Thymus (tissue), 11 donors: Measurements from ENCODE around the gene SNX25. TPM values are rescaled to one million over a fixed set of nuclear protein-coding genes. Genes with fewer than 3 reads are reported as not detected.
"Not testable (repeated sequence)": the region's sequence is repeated elsewhere in the genome, so short reads cannot be mapped to it uniquely, and the experiment has no call there.

ENCODE experiments used
- DNase-seq, 9 donors: peaks; one replicate each; pipeline ENCODE4 v3.0.0-alpha.2; 2013; ENCODE audit warnings: low spot score in 9 of 9, low read depth in 6 of 9, missing footprints in 1 of 9
- H3K27ac ChIP-seq, 2 donors: one replicate each; pipeline ENCODE4 v1.5.1; 2013; ENCODE audit warnings: control low read depth in 1 of 2, low read depth in 1 of 2, low read length in 1 of 2, mild to moderate bottlenecking in 1 of 2, moderate library complexity in 1 of 2
- H3K27me3 ChIP-seq, 2 donors: one replicate each; pipeline ENCODE4 v1.5.1; 2013; ENCODE audit warnings: low read length in 1 of 2; ENCODE audit not compliant: control insufficient read depth in 2 of 2, insufficient read depth in 1 of 2
- H3K36me3 ChIP-seq, 2 donors: one replicate each; pipeline ENCODE4 v1.5.1; 2013; ENCODE audit warnings: low read length in 1 of 2, mild to moderate bottlenecking in 1 of 2, moderate library complexity in 1 of 2; ENCODE audit not compliant: control insufficient read depth in 2 of 2, insufficient read depth in 2 of 2
- H3K4me1 ChIP-seq, 2 donors: one replicate each; pipeline ENCODE4 v1.5.1; 2013; ENCODE audit warnings: low read length in 2 of 2; ENCODE audit not compliant: control insufficient read depth in 2 of 2, insufficient read depth in 2 of 2
- H3K4me3 ChIP-seq, 2 donors: one replicate each; pipeline ENCODE4 v1.5.1; 2013; ENCODE audit warnings: low read length in 2 of 2, control low read depth in 1 of 2, mild to moderate bottlenecking in 1 of 2
- H3K9me3 ChIP-seq, 2 donors: one replicate each; pipeline ENCODE4 v1.5.1; 2013; ENCODE audit warnings: low read length in 1 of 2, mild to moderate bottlenecking in 1 of 2; ENCODE audit not compliant: control insufficient read depth in 2 of 2, insufficient read depth in 1 of 2
- WGBS: extraction: QIAGEN DNeasy Blood & Tissue Kit; methylation state at CpG from one replicate; pipeline ENCODE4 v1.1.7; 2013; 5-methylcytosine and 5-hydroxymethylcytosine counted together
- polyA plus RNA-seq: library from polyadenylated mRNA; stranded (reverse); fragments of 200-250 nt; gene quantifications from one replicate; pipeline ENCODE4 v1.2.3, GENCODE V29; 2013
- total RNA-seq: library from RNA; stranded (reverse); fragments of 120-200 nt; gene quantifications from one replicate; pipeline ENCODE4 v1.2.4, GENCODE V29; 2013
- donor health status: healthy.

SNX25 gene
- total and polyA plus RNA-seq, 2 donors, result 7.9 to 8.5 TPM

DNA sequence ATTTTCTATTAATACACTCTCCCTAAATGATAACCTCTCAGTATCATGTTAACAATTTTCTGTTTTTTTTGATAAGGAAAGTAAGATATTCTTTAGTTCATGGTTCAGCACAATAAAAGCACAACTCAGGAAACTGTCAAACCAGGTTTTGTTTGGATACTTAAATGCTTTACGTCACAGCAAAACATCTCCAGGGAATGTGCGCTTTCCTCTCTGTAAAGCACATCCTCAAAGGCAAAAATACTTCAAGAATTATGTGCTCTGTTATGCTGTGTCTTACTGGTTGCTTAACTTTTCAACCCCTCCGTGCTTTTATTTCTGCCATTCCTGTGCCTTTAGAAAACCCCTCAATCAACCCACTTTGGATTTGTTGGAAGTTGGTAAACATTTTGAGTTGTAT is 27.8 kb downstream of the SNX25 start:
- WGBS, result 91% methylated on average over 3 of the region's 3 CpGs

DNA sequence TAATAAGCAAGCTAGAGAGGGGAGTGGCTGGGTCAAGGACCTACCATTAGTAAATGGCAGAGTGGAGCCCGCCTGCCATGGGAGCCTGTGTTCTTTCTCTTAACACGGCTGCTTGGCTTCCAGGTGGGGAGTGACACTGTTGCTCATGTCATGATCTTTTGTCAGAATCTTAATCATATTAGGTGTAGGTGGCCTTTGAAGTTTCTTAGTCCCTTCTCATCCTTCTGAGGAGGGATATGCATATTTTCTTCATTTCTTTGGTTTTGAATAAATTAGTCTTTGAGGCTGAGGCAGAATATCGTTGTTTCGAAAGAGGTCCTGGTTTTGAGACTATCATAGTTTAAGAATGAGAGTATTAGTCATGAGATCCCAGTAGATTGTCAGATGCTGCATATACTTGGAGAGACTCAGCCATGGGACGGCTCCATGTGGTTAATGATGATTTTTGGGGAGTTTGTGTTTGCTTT is 28.9 kb downstream of the SNX25 start:
- no peak overlapping the region for H3K4me3 ChIP-seq
- no peaks in the 10 kb centered on the region for H3K27me3 ChIP-seq
- H3K27ac ChIP-seq, result no peak overlapping the region
- no peaks in the 10 kb centered on the region for H3K36me3 ChIP-seq
- DNase-seq, result no peak
- no peaks in the 10 kb centered on the region for H3K4me1 ChIP-seq
- 96% methylated on average over 5 of the region's 5 CpGs for WGBS
- H3K9me3 ChIP-seq, result no peaks in the 10 kb centered on the region

More for the DNA sequence above, 27.8 kb downstream of the SNX25 start:
- no peak overlapping the region for H3K27ac ChIP-seq
- DNase-seq, result no peak
- no peaks in the 10 kb centered on the region for H3K4me1 ChIP-seq
- no peak overlapping the region for H3K4me3 ChIP-seq
- H3K27me3 ChIP-seq, result no peaks in the 10 kb centered on the region
- H3K36me3 ChIP-seq, result no peaks in the 10 kb centered on the region
- no peaks in the 10 kb centered on the region for H3K9me3 ChIP-seq

DNA sequence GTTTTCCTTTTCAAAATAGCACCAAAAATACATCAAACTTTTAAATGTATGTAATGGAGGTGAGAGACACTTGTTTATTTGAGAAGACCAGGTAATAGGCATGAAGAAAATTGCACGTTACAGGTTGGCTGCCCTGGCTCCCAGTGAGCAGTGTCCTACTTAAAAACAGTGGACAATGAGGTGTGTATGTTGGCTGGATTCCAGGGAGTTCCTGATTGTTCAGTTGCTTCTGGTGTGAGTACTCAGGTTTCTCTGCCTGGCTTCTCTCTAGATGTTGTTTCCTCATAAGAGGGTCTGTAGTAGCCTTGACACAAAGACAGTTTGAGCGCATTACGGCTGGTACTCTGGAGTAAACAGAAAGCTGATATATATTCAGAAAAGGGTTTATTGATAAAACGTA is 29.4 kb downstream of the SNX25 start:
- Histone ChIP-seq H3K4me3 (no peak overlapping the region), H3K27ac (no peak overlapping the region), H3K36me3 (no peaks in the 10 kb centered on the region), H3K27me3 (no peaks in the 10 kb centered on the region), H3K4me1 (no peaks in the 10 kb centered on the region), H3K9me3 (no peaks in the 10 kb centered on the region)
- WGBS, result 96% methylated on average over 4 of the region's 4 CpGs
- no peak for DNase-seq

DNA sequence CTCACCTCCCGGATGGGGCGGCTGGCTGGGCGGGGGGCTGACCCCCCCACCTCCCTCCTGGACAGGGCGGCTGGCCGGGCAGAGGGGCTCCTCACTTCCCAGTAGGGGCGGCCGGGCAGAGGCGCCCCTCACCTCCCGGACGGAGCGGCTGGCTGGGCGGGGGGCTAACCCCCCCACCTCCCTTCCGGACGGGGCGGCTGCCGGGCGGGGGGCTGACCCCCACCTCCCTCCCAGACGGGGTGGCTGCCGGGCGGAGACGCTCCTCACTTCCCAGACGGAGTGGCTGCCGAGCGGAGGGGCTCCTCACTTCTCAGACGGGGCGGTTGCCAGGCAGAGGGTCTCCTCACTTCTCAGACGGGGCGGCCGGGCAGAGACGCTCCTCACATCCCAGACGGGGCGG is 31.1 kb downstream of the SNX25 start:
- not testable (repeated sequence) for H3K36me3 ChIP-seq, H3K9me3 ChIP-seq, H3K27me3 ChIP-seq, H3K4me3 ChIP-seq, H3K4me1 ChIP-seq, H3K27ac ChIP-seq, DNase-seq
- 95% methylated on average over 31 of the region's 32 CpGs for WGBS

DNA sequence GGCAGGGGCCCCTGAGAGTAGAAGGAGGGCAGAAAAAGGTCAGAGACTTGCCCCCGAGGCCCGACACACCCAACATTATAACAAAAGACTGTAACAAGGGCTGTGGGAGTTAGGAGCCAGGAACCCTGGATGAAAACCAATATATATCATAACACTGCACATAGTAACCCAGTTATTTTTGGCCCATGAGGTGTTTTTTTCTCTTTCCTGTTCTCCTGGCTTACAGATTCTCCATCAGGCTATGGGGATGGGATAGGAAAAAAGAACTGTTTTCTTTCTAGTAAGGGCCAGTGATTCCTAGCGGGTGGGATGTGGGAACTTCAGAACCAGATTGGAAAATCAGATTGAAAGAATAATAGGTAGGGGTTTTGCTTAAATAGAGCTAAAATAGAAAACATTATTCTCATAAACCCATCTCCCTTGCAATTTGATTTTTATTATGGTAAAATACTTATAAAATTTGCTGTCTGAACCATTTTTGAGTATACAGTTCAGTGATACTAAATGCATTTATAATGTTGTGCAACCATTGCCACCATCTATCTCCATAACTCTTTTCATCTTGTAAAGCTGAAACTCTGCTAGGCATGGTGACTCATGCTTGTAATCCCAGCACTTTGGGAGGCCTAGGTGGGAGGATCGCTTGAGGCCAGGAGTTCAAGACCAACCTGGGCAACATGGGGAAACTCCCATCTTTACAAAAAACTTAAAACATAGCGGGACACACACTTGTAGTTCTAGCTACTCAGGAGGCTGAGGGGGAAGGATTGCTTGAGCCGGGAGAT is 33.5 kb downstream of the SNX25 start:
- no peak for DNase-seq
- no peak overlapping the region for H3K27ac ChIP-seq
- H3K36me3 ChIP-seq, result no peaks in the 10 kb centered on the region
- no peaks in the 10 kb centered on the region for H3K4me1 ChIP-seq
- 94% methylated on average over 6 of the region's 6 CpGs for WGBS
- H3K9me3 ChIP-seq, result no peaks in the 10 kb centered on the region
- no peaks in the 10 kb centered on the region for H3K27me3 ChIP-seq
- H3K4me3 ChIP-seq, result no peak overlapping the region

DNA sequence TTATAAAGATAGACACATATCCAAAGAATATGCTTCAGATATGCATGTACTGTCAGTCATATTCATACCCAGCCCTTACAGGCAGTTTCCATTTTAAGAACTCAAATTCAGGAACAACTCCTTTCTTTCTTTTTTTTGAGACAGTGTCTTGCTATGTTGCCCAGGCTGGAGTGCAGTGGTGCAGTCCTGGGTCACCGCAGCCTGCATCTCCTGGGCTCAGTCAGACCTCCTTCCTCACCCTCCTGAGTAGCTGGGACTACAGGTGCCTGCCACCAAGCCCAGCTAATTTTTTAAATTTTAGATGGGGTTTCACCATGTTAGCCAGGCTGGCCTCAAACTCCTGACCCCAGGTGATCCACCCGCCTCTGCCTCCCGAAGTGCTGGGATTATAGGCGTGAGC is 34.5 kb downstream of the SNX25 start:
- Histone ChIP-seq H3K36me3 (no peaks in the 10 kb centered on the region), H3K4me3 (no peak overlapping the region), H3K27me3 (no peaks in the 10 kb centered on the region), H3K27ac (no peak overlapping the region), H3K4me1 (no peaks in the 10 kb centered on the region), H3K9me3 (no peaks in the 10 kb centered on the region)
- DNase-seq, result no peak
- WGBS, result 98% methylated on average over 4 of the region's 4 CpGs

DNA sequence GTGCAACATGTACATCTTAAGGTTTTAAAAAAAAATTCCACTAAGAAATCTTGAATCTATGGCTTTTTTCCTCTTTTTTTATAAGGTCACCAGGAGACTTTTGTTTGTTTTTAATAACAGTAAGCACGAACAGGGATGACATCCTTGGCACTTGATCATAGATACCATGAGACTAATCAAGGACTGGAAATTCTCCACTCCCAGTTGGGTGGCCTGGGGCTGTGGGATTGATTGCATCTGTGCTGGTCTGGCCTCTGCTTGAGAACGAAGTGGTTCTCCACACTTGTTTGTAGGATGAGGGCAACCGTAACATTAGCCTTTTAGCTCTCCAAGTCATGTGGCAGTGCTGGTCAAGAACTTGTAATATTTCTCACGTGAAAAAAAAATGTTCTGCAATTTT is 35.4 kb downstream of the SNX25 start:
- Histone ChIP-seq H3K4me3 (no peak overlapping the region), H3K36me3 (no peaks in the 10 kb centered on the region), H3K9me3 (no peaks in the 10 kb centered on the region), H3K4me1 (no peaks in the 10 kb centered on the region), H3K27ac (no peak overlapping the region), H3K27me3 (no peaks in the 10 kb centered on the region)
- DNase-seq, result no peak
- 91% methylated on average over 4 of the region's 4 CpGs for WGBS

DNA sequence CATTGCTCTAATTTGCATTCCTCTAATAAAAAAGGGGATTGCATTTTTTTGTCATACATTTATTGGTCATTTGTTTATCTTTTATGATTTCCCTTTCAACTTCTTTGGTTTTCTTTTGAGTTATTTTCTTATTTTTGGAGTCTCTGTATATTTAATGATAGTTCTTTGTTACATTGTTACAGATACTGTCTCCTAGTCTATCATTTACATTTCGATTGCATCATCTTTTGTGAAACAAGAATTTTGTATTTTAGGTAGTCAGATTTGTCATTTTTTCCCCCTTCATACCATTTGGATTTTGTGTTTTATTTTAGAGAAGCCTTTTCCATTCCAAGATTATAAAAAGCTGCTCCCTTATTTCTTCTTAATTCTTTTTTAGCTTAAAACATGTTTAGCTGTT is 37.1 kb downstream of the SNX25 start:
- no peak for DNase-seq
- Histone ChIP-seq H3K9me3 (no peaks in the 10 kb centered on the region), H3K27me3 (no peaks in the 10 kb centered on the region), H3K4me1 (no peaks in the 10 kb centered on the region), H3K4me3 (no peak overlapping the region), H3K27ac (no peak overlapping the region), H3K36me3 (no peaks in the 10 kb centered on the region)
- 97% methylated on average over 1 of the region's 1 CpG for WGBS

DNA sequence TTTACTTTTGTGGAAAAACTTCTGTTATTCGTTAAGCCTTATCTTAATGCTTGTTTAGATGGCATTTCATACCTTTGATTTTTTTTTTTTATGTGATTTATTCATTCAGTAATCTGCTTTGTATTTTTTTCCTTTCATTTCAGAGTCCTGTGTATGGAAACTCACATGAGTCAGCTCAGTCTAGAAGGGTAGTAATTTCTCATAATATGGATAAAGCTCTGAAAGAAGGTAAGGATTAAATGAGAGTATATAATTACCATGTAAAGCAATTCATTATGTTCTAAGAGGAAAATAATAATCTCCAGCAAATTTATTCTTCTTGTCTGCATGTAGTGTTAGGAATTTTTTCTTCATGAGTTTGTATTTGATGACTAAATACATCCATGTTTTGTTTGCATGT is 37.8 kb downstream of the SNX25 start:
- Histone ChIP-seq H3K4me3 (no peak overlapping the region), H3K9me3 (no peaks in the 10 kb centered on the region), H3K36me3 (no peaks in the 10 kb centered on the region), H3K27me3 (no peaks in the 10 kb centered on the region), H3K27ac (no peak overlapping the region), H3K4me1 (no peaks in the 10 kb centered on the region)
- DNase-seq, result no peak
- 91% methylated on average over 1 of the region's 1 CpG for WGBS
